Stimulated activated CD4-positive, alpha-beta T cell treated with anti-CD3 and anti-CD28 coated beads, Interleukin-1b, Interleukin-23, amount 100 ng/mL, for 1 hour (primary cell): ENCODE results near the gene RMDN3.

Source experiments
- DNase-seq, 2 donors: peaks; one replicate each; pipeline ENCODE4 v3.0.0-alpha.2; 2020; ENCODE audit warnings: low read depth in 2 of 2

The RMDN3 gene

DNA sequence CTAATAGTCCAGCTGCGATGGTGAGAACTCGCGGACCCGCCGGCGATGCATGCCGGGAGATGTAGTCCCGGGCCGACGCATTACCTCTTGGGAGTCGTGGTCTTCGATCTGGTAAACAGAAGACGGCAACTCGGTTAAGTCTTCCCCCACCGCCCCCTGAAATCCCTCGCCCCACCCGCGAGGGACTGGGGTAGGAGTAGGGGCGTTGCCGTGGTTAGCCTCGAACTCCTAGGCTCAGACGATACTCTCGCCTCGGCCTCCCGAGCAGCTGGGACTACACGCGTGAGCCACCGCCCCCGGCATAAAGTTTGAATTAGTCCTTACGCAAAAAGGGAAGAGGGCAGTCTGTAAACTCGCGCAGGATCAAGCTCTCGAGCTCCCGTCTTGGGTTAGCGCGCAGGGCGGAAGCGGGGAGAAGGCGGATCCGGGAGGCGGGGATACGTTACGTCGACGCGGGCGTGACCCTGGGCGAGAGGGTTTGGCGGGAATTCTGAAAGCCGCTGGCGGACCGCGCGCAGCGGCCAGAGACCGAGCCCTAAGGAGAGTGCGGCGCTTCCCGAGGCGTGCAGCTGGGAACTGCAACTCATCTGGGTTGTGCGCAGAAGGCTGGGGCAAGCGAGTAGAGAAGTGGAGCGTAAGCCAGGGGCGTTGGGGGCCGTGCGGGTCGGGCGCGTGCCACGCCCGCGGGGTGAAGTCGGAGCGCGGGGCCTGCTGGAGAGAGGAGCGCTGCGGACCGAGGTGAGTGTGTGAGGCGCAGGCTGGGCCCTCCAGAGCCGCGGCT lies 60.2 kb downstream of the RMDN3 start, which contains the start of gene RAD51:
RAD51 (plus strand) TSS at position 487 of the 781 bp plus-strand sequence. CDS start 3,585 bp downstream, outside the sequence.
- DNase-seq, result peak; percentile 72 to 83

DNA sequence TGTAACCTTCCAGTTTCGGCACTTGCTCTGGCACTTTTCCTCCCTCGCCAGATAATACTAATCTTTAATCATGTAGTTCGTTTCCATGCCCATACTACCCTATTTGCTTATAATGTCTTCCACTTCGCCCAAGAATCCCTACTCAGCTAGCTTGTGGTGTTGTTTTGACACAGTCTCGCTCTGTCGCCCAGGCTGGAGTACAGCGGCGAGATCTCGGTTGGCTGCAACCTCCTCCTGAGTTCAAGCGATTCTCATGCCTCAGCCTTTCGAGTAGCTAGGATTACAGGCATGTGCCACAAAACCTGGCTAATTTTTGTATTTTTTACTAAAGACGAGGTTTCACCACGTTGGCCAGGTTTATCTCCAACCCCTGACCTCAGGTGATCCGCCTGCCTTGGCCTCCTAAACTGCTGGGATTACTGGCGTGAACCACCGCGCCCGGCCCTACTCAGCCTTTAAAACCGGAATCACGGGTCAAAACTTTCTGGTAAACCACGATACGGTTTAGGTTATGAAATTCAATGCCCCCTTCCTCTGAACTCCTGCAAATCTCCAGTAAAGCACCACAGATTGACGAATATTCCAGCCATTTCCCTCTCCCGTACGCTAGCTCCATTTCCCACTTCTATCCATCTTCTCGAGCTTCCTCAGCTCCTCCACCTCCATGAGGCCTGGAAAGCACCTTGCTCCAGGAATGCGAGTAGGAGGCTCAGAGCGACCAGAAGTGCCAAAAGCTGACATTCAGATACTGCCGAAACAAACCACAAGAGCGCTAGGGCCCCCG lies 61.0 kb downstream of the RMDN3 start:
- no peak for DNase-seq

DNA sequence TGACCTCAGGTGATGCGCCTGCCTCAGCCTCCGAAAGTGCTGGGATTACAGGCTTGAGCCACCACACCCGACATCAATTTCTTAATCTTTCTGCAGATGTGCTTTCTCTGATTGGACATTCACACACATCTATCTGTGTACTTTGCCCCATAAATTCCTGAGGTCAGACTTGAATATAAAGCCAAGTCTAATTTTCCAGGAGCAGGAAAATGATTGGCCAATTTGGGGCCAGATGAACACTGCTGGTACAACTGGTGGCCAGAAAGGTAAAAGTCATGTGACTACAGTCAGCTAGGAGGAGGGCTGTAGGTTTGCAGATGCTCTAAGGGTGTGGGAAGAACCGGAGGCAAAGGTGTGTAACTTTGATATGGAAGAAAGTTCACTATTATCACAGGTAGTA lies 63.3 kb downstream of the RMDN3 start:
- no peak for DNase-seq

DNA sequence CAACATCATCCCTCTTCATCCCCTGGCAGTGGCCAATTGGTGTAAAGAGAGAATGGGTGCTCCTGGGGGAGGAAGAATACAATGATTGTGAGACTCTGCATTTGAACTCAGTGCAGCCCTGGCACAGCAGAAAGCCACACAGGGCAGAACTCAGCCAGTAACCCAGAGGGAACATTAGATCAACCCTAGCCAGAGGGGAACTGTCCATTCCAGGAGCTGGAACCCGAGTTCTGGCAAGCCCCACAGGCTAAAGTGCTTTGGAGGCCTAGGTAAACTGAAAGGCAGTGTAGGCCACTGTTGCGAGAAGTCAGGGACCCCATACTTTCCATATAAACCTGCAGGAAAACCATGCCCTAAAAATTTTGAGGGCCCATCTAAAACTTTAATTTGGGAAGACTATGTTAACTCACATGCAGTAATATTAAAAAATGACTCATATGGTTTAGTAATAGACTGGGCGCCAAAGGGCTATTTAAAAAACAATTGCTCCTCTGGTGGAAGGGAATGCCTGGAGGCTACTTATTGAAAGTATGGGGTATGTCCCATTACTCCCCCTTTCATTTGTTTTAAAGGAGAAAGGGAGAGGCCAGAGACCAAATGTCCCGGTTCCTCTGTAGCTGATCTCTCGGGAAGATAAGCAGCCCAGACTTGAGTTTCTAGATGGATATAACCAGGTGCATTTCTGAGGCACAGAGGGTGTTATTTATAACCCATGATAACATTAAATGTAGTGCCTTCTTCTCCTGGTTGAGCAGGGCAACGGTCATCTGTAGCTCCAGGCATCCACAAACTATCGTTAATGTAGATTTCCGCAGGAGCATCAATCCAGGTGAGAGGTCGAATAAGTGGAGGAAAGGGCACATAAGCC lies 65.9 kb downstream of the RMDN3 start:
- DNase-seq, result no peak
